Peyer's patch (tissue), 4 donors: ENCODE measurements around the gene SARNP. TPM values are rescaled to one million over a fixed set of nuclear protein-coding genes. Genes with fewer than 3 reads are reported as not detected.
A peak's percentile ranks its signal among the peaks of the same experiment; 100 is the strongest.

Experiments used
- DNase-seq, 3 donors: peaks; one replicate each; pipeline ENCODE4 v3.0.0-alpha.2; 2017 to 2019
- H3K27ac ChIP-seq, 4 donors: fragments of 200-600 bp; sonication (generic); one replicate each; pipeline ENCODE4 v1.5.1; 2016 to 2019
- H3K27me3 ChIP-seq, 2 donors: fragments of 200-600 bp; sonication (generic); one replicate each; pipeline ENCODE4 v1.5.1; 2019
- H3K36me3 ChIP-seq, 3 donors: fragments of 200-600 bp; sonication (generic); one replicate each; pipeline ENCODE4 v1.5.1; 2016 to 2019
- H3K4me1 ChIP-seq, 4 donors: fragments of 200-600 bp; sonication (generic); one replicate each; pipeline ENCODE4 v1.5.1; 2016 to 2019
- H3K4me3 ChIP-seq, 4 donors: fragments of 200-600 bp; sonication (generic); 1 replicate in 3 of 4; 2 replicates in 1 of 4; pipeline ENCODE4 v1.5.1; 2016 to 2019; ENCODE audit warnings: mild to moderate bottlenecking in 1 of 4
- H3K9me3 ChIP-seq, 4 donors: fragments of 200-600 bp; sonication (generic); one replicate each; pipeline ENCODE4 v1.5.1; 2016 to 2019; ENCODE audit warnings: mild to moderate bottlenecking in 1 of 4
- POLR2A ChIP-seq, 2 donors: fragments of 450-650 bp; IDR thresholded peaks; one replicate each; pipeline ENCODE4 v1.5.1; 2017; ENCODE audit warnings: antibody characterized with exemption in 2 of 2, mild to moderate bottlenecking in 2 of 2, moderate library complexity in 2 of 2
- total RNA-seq, 4 donors: library from RNA; depleted of rRNA; stranded (reverse); fragments of >200 nt; gene quantifications; one replicate each; pipeline ENCODE4 v1.1.0, GENCODE V29; 2016
- TF ChIP-seq, protein P1 (sequence below), 6 experiments: fragments of 450-650 bp in 4 of 6; fragments of 200-600 bp in 2 of 6; sonication (generic) in 1 of 6; IDR thresholded peaks; one replicate each; pipeline ENCODE4 v1.5.1; 2017 to 2019; ENCODE audit warnings: antibody characterized with exemption in 6 of 6, mild to moderate bottlenecking in 3 of 6, moderate library complexity in 1 of 6

SARNP gene
- total RNA-seq, 4 donors from 2014 or later: 21.9 to 60.2 (median 44.9) TPM

DNA sequence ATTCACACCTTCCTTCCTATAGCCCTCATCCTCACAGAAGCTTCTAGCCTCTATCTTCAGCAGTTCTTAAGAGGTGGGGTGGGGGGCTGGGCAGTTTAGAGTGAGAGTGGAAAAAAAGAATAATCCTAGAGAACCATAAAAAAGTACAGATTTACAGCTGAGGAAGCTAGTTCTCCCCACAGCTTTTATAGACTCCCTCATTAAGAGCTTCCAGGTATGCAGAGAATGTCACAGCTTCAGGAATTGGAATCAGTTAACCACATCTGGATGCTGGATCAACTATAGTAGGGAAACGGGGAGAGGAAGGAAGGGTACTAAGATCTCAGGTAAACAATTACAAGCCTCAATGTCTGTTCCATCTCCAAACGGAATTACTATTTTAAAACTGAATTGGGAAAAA lies 62.3 kb downstream of the SARNP start:
- Histone ChIP-seq H3K27me3 (no peaks in the 10 kb centered on the region), H3K9me3 (no peaks in the 10 kb centered on the region), H3K4me3 (no peak overlapping the region), H3K36me3 (peaks cover 0 to 89% (median 0%) of the 10 kb centered on the region in 3 donors), H3K27ac (no peak overlapping the region), H3K4me1 (no peaks in the 10 kb centered on the region)
- DNase-seq: no peak
- TF ChIP-seq, protein P1, sequence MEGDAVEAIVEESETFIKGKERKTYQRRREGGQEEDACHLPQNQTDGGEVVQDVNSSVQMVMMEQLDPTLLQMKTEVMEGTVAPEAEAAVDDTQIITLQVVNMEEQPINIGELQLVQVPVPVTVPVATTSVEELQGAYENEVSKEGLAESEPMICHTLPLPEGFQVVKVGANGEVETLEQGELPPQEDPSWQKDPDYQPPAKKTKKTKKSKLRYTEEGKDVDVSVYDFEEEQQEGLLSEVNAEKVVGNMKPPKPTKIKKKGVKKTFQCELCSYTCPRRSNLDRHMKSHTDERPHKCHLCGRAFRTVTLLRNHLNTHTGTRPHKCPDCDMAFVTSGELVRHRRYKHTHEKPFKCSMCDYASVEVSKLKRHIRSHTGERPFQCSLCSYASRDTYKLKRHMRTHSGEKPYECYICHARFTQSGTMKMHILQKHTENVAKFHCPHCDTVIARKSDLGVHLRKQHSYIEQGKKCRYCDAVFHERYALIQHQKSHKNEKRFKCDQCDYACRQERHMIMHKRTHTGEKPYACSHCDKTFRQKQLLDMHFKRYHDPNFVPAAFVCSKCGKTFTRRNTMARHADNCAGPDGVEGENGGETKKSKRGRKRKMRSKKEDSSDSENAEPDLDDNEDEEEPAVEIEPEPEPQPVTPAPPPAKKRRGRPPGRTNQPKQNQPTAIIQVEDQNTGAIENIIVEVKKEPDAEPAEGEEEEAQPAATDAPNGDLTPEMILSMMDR (IDR thresholded peaks at IDR 0.05): no peak
- no peak for TF ChIP-seq POLR2A (IDR thresholded peaks at IDR 0.05)

DNA sequence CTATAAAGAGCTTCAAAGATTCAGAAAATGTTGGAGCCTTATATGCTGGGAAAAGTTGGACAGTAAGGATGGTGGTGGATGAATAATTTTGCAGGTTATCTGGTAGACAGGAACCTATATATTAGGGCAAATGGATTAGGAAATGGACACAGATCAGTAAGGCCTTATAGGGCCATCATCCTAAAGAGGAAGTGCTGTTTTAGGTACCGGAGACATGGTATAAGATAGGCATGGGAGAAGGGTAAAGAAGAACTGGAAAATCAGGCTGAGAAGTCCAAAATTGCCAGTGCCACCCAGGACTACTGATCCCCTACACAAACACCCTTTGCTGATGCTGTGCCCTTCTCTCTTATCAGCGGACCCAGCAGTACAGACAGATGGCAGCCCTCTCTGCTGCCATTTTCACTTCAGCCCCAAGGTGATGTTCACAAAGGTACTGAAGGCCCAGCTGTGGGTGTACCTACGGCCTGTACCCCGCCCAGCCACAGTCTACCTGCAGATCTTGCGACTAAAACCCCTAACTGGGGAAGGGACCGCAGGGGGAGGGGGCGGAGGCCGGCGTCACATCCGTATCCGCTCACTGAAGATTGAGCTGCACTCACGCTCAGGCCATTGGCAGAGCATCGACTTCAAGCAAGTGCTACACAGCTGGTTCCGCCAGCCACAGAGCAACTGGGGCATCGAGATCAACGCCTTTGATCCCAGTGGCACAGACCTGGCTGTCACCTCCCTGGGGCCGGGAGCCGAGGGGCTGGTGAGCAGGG lies 69.1 kb downstream of the SARNP start:
- H3K4me3 ChIP-seq: no peak overlapping the region
- no peak for DNase-seq
- peaks cover 0 to 4% of the 10 kb centered on the region in 2 donors for H3K27me3 ChIP-seq
- no peaks in the 10 kb centered on the region for H3K9me3 ChIP-seq
- no peak overlapping the region for H3K27ac ChIP-seq
- peaks cover 0 to 29% (median 9%) of the 10 kb centered on the region in 4 donors for H3K4me1 ChIP-seq
- peaks cover 0 to 23% (median 0%) of the 10 kb centered on the region in 3 donors for H3K36me3 ChIP-seq
- no peak for TF ChIP-seq POLR2A (IDR thresholded peaks at IDR 0.05)
- TF ChIP-seq, protein P1 (IDR thresholded peaks at IDR 0.05): no peak

DNA sequence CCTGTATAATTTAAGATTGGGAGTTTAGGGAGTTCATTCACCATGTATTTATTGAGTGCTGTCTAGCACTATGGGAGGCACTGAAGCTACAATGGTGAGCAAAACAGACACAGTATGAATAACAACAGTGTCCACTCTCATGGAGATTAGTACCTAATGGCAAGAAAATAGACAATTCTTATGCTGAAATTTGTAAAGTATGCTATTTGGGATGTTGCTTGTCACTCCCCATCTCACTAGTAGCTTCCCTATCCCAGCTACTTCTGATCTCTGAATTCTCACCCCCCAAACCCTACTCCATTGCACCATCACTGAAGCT lies 70.7 kb downstream of the SARNP start:
- Histone ChIP-seq H3K4me3 (no peak overlapping the region), H3K36me3 (peaks cover 0 to 8% (median 0%) of the 10 kb centered on the region in 3 donors), H3K27me3 (peaks cover 0 to 4% of the 10 kb centered on the region in 2 donors), H3K4me1 (peaks cover 0 to 29% (median 10%) of the 10 kb centered on the region in 4 donors), H3K27ac (no peak overlapping the region), H3K9me3 (no peaks in the 10 kb centered on the region)
- no peak for DNase-seq
- TF ChIP-seq, protein P1 (IDR thresholded peaks at IDR 0.05): no peak
- no peak for TF ChIP-seq POLR2A (IDR thresholded peaks at IDR 0.05)

DNA sequence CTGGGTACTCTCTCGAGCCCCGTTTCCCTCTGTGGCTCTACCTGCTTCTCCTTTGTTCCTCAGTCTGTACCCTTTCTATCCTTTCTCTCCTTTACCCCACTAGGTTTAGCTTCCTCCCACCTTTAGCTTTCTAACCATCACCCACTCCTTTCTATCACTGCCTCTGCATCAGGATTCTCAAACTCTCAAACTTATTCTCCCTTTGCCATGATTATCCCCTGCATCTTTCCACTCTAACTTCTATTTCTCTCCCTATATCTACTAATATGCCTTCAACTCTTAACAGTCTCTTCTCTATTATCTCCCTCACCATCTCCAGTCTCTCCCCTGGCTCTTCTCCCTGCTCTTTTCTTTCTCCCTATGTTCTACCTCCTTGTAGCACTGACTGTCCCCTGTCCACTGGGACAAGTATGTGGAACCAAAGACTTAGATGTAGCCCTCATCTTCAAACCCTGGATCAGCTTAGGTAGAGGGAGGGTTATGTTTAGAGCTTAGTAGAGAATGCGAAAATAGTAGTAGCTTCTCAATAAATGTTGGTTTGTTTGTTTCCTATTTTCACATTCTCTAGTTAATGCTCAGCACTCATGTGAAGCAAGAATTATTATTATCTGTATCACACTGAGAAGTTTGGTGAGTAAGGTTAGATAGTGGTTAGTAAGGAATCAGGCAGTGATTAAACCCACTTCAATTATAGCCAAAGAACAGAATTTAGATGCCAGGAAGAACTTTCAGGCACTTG lies 71.2 kb downstream of the SARNP start:
- H3K9me3 ChIP-seq: no peaks in the 10 kb centered on the region
- peaks cover 0 to 29% (median 10%) of the 10 kb centered on the region in 4 donors for H3K4me1 ChIP-seq
- TF ChIP-seq, protein P1 (IDR thresholded peaks at IDR 0.05): no peak
- no peak for TF ChIP-seq POLR2A (IDR thresholded peaks at IDR 0.05)

GRCh38 chr12:55745361-55746173 lies 72.0 kb downstream of the SARNP start:
- Histone ChIP-seq H3K9me3 (no peaks in the 10 kb centered on the region), H3K27me3 (peaks cover 0 to 4% of the 10 kb centered on the region in 2 donors), H3K4me1 (peaks cover 0 to 29% (median 10%) of the 10 kb centered on the region in 4 donors), H3K36me3 (no peaks in the 10 kb centered on the region), H3K4me3 (peak overlapping the region in 1 of 4 donors; percentile 4), H3K27ac (peak overlapping the region in 3 of 4 donors; percentile 36 to 82 (median 42))
- TF ChIP-seq, protein P1 (IDR thresholded peaks at IDR 0.05): no peak
- no peak for DNase-seq

More for the DNA sequence above, 71.2 kb downstream of the SARNP start:
- no peak for DNase-seq
- Histone ChIP-seq H3K4me3 (no peak overlapping the region), H3K27ac (peak overlapping the region in 2 of 4 donors; percentile 36 to 82), H3K27me3 (peaks cover 0 to 4% of the 10 kb centered on the region in 2 donors), H3K36me3 (peaks cover 0 to 3% (median 0%) of the 10 kb centered on the region in 3 donors)
